GM21786 (cell line): ENCODE data around the gene VPS13C.

ENCODE experiments used
- ATAC-seq: cut with Tn5 transposase; IDR thresholded peaks from one replicate; pipeline ENCODE4 v1.9.1; 2021; ENCODE audit not compliant: unreplicated experiment

Gene VPS13C

GRCh38 chr15:62060113-62060895, at the start of gene VPS13C:
TSS of gene VPS13C (minus strand) at chr15:62060447. CDS start at chr15:62060374, 73 bp downstream.
- ATAC-seq, result peak; percentile 81

GRCh38 chr15:62109437-62109836, 49.2 kb upstream of the VPS13C start:
- no peak for ATAC-seq

GRCh38 chr15:62108411-62108810, 48.2 kb upstream of the VPS13C start:
- ATAC-seq, result no peak

- ATAC-seq, result no peak
Observed at GRCh38 chr15:62107571-62108121, 47.4 kb upstream of the VPS13C start.

- ATAC-seq, result no peak
Observed at GRCh38 chr15:62106096-62106495, 45.8 kb upstream of the VPS13C start.

- no peak for ATAC-seq
Observed at GRCh38 chr15:62105266-62105665, 45.0 kb upstream of the VPS13C start.

- ATAC-seq, result no peak
Observed at GRCh38 chr15:62104846-62105245, 44.6 kb upstream of the VPS13C start.

- ATAC-seq, result no peak
Observed at GRCh38 chr15:62104401-62104800, 44.2 kb upstream of the VPS13C start.

- no peak for ATAC-seq
Observed at GRCh38 chr15:62103431-62103830, 43.2 kb upstream of the VPS13C start.

- ATAC-seq, result no peak
Observed at GRCh38 chr15:62099094-62099601, 38.9 kb upstream of the VPS13C start.

GRCh38 chr15:62094388-62094787, 34.1 kb upstream of the VPS13C start:
- no peak for ATAC-seq

- no peak for ATAC-seq
Observed at GRCh38 chr15:62093809-62094208, 33.6 kb upstream of the VPS13C start.

- no peak for ATAC-seq
Observed at GRCh38 chr15:62090988-62091387, 30.7 kb upstream of the VPS13C start.

- no peak for ATAC-seq
Observed at GRCh38 chr15:62089616-62090015, 29.4 kb upstream of the VPS13C start.

GRCh38 chr15:62088353-62088693, 28.1 kb upstream of the VPS13C start:
- ATAC-seq, result no peak

GRCh38 chr15:62087671-62088352, 27.6 kb upstream of the VPS13C start:
- ATAC-seq, result no peak

- ATAC-seq, result no peak
Observed at GRCh38 chr15:62085740-62086139, 25.5 kb upstream of the VPS13C start.

- no peak for ATAC-seq
Observed at GRCh38 chr15:62083194-62084154, 23.2 kb upstream of the VPS13C start.

- no peak for ATAC-seq
Observed at GRCh38 chr15:62079594-62079993, 19.3 kb upstream of the VPS13C start.

- no peak for ATAC-seq
Observed at GRCh38 chr15:62075595-62076277, 15.5 kb upstream of the VPS13C start.
